ENCODE measurements around the gene MFSD11.

- TF ChIP-seq, protein P1, sequence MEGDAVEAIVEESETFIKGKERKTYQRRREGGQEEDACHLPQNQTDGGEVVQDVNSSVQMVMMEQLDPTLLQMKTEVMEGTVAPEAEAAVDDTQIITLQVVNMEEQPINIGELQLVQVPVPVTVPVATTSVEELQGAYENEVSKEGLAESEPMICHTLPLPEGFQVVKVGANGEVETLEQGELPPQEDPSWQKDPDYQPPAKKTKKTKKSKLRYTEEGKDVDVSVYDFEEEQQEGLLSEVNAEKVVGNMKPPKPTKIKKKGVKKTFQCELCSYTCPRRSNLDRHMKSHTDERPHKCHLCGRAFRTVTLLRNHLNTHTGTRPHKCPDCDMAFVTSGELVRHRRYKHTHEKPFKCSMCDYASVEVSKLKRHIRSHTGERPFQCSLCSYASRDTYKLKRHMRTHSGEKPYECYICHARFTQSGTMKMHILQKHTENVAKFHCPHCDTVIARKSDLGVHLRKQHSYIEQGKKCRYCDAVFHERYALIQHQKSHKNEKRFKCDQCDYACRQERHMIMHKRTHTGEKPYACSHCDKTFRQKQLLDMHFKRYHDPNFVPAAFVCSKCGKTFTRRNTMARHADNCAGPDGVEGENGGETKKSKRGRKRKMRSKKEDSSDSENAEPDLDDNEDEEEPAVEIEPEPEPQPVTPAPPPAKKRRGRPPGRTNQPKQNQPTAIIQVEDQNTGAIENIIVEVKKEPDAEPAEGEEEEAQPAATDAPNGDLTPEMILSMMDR (conservative IDR thresholded peaks at IDR 0.05; ENCODE audit: low read length), result peak; percentile 54
- TF ChIP-seq EZH2phosphoT487 (IDR thresholded peaks at IDR 0.05; ENCODE audit: borderline replicate concordance), result no peak
Observed at GRCh38 chr17:76793775-76794174, 55.9 kb downstream of the MFSD11 start.

Measured in Loucy (cell line).